NCI-H446 (cell line): Measurements from ENCODE around the gene DDO.
A peak's percentile ranks its signal among the peaks of the same experiment; 100 is the strongest.

ENCODE experiments used
- DNase-seq, 2 experiments: peaks; one replicate each; lab custom pipeline; 2025; lab: John Stamatoyannopoulos, UW

Gene DDO, protein sequence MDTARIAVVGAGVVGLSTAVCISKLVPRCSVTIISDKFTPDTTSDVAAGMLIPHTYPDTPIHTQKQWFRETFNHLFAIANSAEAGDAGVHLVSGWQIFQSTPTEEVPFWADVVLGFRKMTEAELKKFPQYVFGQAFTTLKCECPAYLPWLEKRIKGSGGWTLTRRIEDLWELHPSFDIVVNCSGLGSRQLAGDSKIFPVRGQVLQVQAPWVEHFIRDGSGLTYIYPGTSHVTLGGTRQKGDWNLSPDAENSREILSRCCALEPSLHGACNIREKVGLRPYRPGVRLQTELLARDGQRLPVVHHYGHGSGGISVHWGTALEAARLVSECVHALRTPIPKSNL

DNA sequence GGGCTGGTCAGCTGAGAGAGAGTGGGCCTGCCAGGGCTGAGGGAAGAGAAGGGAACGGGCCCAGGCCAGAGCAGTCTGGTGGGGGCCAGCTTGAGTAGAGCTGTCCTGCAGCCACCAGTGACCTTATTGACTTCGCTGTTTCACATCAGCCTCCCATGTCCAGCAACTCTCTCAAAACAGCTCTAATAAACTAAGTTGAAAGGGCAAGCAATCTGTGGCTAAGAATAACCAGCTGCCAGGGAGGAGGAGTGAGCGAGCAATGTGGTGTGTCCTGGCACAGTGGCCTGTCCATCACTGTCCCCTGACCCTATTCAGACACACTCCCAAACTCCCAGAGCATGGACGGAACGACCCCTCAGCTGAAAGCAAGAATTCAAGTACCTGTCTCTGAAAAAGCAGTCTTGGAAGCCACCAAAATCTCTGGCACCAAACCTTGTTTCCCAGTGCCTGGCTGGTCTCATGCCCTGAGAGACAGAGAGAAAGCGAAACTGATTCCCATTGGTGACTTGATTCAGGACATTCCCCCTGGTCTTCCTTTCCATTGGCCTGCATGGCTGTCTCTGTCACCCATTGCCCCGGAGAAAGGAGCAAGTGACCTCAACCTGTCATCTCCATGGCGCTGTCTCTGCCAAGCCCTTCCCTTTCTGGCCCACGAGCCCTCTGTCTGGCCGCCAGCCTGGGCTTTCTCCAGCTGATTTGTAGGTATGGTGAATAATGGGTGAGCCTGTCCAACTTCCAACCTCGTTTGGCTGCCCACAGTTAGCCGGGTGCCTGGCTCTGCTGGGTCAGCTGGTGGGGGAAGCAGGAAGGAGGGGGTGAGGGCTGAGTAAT is at the start of gene DDO:
TSS of gene DDO (minus strand) at position 490 of the 831 bp plus-strand sequence. CDS start 2,113 bp downstream, outside the sequence.
- peak; percentile 60 to 77 for DNase-seq

DNA sequence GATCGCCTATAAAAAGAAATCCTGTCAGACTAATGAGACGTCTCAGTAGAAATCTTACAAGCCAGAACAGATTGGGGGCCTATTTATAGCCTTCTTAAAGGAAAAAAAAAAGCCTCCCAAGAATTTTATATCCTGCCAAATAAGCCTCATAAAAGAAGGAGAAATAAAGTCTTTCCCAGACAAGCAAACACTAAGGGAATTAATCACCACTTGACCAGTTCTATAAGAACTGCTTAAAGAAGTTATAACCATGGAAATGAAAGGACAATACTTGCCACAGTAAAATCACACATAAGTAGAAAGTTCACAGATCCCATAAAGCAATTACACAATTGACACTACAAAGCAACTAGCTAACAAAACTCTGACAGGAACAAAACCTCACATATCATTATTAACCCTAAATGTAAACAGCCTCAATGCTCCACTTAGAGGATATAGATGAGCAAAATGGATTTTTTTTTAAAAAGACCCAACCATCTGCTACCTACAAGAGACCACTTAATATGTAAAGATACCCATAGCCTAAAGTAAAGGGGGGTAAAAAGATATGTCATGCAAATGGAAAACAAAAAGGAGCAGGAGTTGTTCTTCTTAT is 47.6 kb upstream of the DDO start:
- DNase-seq, result no peak

GRCh38 chr6:110461376-110461775 is 46.0 kb upstream of the DDO start:
- no peak for DNase-seq

- no peak for DNase-seq
Measured at GRCh38 chr6:110459137-110459536, 43.8 kb upstream of the DDO start.

GRCh38 chr6:110458476-110458875 is 43.1 kb upstream of the DDO start:
- DNase-seq, result no peak

DNA sequence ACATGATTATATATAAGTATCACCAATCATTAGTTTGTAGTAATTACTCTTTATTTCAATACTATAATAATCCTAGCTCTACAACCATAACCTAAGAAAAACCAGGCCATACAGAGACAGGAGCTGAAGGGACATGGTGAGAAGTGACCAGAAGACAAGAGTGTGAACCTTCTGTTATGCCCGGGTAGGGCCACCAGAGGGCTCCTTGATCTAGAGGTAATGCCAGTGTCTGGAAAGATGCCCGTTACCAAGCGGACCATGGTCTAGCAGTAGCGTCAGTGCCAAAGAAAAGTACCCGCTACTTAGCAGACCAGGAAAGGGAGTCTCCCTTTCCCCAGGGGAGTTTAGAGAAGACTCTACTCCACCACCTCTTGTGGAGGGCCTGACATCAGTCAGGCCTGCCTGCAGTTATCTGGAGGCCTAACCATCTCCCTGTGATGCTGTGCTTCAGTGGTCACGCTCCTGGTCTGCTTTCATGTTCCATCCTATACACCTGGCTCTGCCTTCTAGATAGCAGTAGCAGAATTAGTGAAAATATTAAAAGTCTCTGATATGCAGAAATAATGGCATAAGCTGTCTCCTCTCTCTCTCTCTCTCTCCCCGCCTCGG is 42.3 kb upstream of the DDO start:
- peak; percentile 21 to 72 for DNase-seq

GRCh38 chr6:110456694-110457093 is 41.3 kb upstream of the DDO start:
- DNase-seq, result no peak

- DNase-seq, result no peak
Measured at GRCh38 chr6:110449541-110449895, 34.1 kb upstream of the DDO start.

- DNase-seq, result no peak
Measured at GRCh38 chr6:110448846-110449540, 33.6 kb upstream of the DDO start.

DNA sequence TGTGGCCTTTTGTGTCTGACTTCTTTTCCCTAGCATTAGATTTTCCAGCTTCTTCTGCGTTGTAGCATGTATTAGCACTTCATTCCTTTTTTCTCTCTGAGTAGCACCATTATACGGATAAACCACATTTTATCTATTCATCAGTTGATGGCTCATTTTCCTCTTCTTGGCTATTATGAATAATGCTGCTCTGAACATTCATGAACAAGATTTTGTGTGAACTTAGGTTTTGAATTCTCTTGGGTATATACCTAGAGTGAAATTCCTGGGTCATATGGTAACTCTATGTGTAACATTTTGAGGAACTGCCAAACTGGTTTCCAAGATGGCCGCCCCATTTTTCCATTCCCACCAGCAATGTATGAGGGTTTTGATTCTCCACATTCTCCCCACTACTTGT is 32.4 kb upstream of the DDO start:
- no peak for DNase-seq

- DNase-seq, result no peak
Measured at GRCh38 chr6:110446405-110446804, 31.0 kb upstream of the DDO start.

DNA sequence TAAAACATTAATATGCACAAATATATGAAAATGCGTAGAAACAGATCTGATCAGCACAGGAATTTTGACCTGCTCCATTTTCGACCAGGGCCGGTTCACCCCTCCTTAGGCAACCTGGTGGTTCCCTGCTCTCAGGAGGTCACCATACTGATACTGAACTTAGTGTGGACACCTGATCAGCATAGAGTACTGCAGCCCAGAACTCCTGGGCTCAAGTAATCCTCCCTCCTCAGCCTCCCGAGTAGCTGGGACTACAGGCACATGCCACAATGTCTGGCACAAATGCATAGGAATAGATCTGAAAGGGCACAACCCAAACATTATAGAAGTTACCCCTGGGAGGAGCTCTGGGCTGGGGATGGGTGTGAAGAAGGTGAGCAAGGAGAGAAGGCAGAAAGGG is 24.7 kb upstream of the DDO start:
- DNase-seq, result no peak

- no peak for DNase-seq
Measured at GRCh38 chr6:110439356-110439755, 24.0 kb upstream of the DDO start.

- no peak for DNase-seq
Measured at GRCh38 chr6:110434961-110435602, 19.7 kb upstream of the DDO start.

- DNase-seq, result no peak
Measured at GRCh38 chr6:110432285-110432900, 17.0 kb upstream of the DDO start.

- no peak for DNase-seq
Measured at GRCh38 chr6:110430741-110431140, 15.4 kb upstream of the DDO start.

DNA sequence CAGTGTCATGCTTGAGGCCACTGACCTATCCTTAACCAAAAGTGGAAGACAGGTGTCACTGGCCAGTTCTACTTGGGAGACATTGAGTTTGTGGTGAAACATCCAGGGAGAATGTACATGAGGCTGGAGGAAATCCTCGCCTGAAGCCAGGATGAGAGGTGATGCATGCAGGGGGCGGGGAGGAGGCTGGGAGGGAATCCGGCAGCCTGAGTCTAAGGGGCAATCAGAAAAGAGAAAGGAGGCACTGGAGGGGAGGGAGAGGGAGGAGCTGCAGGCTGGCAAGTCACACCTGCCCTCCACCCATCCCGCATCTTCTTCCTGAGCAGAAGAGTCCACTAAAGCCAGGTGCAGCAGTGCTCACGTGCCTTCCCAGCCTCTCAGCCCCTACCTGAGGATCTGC is 14.9 kb upstream of the DDO start:
- DNase-seq, result no peak

- no peak for DNase-seq
Measured at GRCh38 chr6:110428153-110428552, 12.8 kb upstream of the DDO start.

- no peak for DNase-seq
Measured at GRCh38 chr6:110425816-110426215, 10.4 kb upstream of the DDO start.

GRCh38 chr6:110422444-110422822 is 7.1 kb upstream of the DDO start:
- no peak for DNase-seq
